22Rv1 (cell line): ENCODE results near the gene CNTFR.

Source experiments
- CTCF ChIP-seq: fragments of 450-650 bp; IDR thresholded peaks from 2 replicates; pipeline ENCODE4 v1.5.1; 2017; ENCODE audit warnings: mild to moderate bottlenecking
- ZFX ChIP-seq: fragments of 450-650 bp; IDR thresholded peaks from 2 replicates; pipeline ENCODE4 v1.6.1; 2017; ENCODE audit warnings: antibody characterized with exemption, borderline replicate concordance

DNA sequence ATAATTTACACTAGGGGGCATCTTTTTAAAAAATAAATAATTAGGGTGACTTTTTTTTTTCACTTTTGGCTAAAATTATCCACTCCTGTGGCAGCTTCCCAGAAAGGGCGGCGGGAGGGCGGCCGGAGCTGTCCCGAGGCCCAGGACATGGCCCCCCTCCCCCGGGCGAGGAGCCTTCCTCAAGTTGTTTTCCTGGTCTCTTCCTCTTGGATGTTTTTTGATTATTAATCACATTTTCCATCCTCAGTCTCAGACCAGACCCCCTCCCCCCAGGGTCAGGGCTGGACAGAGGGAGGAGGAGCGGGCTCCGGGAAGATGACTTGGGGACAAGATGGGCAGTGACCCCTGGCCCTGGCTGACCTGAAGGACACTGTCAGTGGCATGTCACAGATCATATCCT is 4.7 kb upstream of the CNTFR start:
- TF ChIP-seq CTCF (no peak), ZFX (no peak)
